NCI-H2196 treated with DMSO at 0.1 percent for 48 hours (cell line): ENCODE data around the gene NPIPB8.
"Not testable (repeated sequence)": the region's sequence is repeated elsewhere in the genome, so short reads cannot be mapped to it uniquely, and the experiment has no call there.

Experiments
- DNase-seq: peaks from one replicate; lab custom pipeline; 2025; ENCODE audit not compliant: unreplicated experiment; lab: John Stamatoyannopoulos, UW

Gene NPIPB8

DNA sequence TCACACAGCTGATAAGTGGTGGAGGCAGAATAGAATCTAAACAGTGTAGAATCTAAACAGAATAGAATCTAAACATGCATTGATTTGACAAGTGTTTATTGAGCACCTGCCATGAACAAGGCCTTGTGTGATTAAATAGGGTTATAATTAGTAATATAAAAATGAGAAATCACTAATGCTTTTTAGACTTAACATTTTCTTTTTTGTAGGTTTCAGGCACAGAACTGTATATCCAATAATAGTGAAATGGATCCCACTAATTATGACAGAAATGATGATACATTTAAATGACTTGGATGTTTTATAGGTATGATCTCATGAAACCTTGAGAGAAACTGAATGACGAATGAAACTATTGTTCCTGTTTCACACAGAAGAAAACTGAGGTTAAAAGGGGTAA is at the start of gene NPIPB8:
Gene NPIPB8 (plus strand): TSS at position 301 of the 400 bp plus-strand sequence. CDS start 296 bp downstream, outside the sequence.
- DNase-seq: not testable (repeated sequence)

- no peak for DNase-seq
Observed at GRCh38 chr16:28589069-28589468, 48.8 kb upstream of the NPIPB8 start.

- DNase-seq: no peak
Observed at GRCh38 chr16:28589930-28590329, 47.9 kb upstream of the NPIPB8 start.

DNA sequence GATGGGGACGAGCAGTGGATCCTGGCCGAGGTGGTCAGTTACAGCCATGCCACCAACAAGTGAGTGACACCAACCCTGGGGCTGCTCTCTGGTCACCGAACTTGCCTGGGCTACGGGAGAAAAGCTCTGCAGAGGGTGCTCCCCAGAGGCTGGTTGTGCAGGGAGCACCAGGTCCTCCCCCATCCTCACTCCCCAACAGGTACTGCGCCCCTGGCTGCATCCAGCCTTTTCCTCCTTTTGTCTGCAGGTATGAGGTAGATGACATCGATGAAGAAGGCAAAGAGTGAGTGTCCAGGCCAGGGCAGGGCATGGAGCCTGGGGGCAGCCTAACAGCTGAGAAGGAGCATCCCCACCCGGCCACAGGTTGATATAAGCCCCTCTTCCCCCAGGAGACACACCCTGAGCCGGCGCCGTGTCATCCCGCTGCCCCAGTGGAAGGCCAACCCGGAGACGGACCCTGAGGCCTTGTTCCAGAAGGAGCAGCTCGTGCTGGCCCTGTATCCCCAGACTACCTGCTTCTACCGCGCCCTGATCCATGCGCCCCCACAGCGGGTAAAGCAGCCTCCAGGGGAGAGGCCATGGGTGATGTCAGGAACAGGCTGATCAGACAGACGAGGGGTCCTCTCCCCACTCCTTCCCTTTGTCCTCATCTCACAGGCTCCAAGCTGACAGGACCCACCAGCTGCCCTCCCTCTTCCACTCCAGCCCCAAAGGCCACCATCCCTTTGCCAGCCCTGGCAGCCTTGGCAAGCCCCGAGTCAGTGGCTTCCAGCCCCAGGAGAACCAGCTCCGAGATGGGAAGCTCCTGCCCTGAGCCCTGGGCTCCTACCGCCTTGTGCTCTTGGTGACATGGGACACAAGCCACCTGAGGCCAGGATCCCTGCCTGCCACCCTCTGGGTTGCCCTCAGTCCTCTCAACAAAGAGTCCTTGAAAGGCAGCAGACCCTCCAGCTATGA is 47.2 kb upstream of the NPIPB8 start:
- DNase-seq: no peak

- no peak for DNase-seq
Observed at GRCh38 chr16:28591355-28591754, 46.5 kb upstream of the NPIPB8 start.

DNA sequence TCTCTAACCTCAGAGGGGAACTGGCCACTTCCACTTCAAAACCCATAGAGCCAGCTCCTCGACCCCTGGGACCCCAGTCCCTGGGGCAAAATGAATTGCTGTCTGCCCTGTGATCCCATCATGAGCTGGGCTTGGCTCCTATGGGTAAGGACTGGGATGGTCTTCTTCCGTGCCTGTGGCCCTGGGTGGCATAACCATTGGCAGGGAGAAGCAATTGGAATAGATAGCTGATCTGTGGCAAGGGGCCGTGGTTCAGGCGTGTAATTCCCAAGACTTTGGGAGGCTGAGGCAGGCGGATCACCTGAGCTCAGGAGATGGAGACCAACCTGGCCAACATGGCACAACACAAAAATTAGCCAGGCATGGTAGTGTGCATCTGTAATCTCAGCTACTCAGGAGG is 45.4 kb upstream of the NPIPB8 start:
- no peak for DNase-seq

GRCh38 chr16:28592979-28593553 is 44.8 kb upstream of the NPIPB8 start:
- DNase-seq: no peak

DNA sequence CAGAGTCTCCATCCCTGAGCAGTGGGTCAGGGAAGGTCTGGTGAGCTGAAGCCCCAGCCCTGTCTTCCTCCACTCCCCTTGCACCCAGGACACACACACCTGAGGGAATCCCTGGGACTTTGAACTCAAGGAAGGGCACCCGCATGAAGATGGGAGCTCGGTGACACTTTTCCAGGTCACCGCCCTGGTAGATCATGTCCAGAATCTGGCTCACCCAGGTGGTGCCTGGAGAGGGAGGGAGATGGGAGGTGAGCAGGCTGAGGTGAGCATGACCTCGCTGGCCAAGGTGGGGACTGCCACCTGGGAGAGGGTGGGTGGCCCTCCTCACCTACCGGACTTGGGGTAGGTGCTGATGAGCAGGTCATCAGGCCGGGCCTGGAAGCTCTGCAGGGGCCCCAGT is 42.4 kb upstream of the NPIPB8 start:
- DNase-seq: not testable (repeated sequence)

DNA sequence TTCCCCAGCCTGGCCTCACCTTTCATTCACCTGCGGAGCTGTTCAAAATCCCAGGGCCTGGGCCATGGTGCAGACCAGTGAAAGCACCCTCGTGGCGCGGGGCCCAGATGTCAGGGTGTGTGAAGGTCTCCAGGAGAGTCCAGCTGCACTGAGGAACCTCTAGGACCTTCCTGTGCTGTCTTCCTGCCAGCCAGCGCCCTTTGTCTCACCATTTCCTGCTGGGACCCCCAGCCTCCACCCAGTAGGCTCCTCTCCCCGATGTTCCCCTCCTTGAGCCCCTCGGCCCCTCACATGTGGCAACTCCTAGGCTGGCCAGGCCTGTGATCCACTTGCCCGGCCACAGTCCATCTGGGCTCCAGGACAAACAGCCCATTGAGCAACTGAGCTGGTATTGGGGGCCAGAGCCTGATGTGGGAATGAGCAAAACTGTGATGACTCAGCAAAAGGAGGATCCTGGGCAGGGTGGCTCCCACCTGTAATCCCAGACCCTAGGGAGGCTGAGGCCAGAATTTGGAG is 41.7 kb upstream of the NPIPB8 start:
- no peak for DNase-seq

DNA sequence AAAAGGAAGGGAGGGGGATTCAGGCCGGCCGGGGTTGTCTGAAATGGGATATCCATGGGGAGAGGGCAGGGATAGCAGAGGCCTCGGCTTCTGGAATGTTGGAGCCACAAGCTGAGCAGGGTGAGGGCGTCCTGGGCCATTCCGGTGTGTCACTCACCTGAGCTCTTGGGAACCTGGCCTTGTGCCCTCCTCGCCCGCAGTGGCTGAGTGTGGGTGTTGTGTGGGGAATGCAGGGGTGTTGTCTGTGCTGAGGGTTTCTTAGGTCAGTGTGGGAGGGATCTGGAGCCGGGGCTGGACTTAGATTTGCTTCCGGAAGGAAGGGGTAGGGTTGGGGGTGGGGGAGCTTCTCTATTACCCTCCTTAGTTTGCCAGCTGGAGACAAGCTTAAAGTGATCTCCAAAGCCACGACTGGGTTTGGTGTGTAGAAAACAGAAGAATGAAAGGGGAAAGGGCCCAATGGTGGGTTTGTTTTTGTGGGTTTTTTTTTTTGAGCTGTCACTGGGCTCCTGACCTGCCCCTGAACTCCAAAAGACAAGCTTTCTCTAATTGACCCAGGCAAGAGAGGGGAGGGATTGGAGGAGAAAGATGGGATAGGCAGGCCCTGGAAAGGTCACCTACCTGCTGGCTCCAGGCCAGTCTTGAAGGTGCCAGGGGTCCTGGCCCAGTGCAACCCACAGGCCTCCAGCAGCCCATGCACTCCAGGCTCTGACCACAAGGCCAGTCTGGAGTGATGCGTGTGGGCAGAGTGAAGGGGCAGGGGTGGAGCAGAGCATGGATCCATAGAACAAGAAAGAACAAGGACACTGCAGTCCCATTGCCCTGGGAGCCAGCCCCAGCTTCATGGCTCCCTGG is 40.8 kb upstream of the NPIPB8 start, which contains the start of gene SULT1A2:
Gene SULT1A2 (minus strand): TSS at position 211 of the 852 bp plus-strand sequence. CDS start 1,120 bp downstream, outside the sequence.
- no peak for DNase-seq

DNA sequence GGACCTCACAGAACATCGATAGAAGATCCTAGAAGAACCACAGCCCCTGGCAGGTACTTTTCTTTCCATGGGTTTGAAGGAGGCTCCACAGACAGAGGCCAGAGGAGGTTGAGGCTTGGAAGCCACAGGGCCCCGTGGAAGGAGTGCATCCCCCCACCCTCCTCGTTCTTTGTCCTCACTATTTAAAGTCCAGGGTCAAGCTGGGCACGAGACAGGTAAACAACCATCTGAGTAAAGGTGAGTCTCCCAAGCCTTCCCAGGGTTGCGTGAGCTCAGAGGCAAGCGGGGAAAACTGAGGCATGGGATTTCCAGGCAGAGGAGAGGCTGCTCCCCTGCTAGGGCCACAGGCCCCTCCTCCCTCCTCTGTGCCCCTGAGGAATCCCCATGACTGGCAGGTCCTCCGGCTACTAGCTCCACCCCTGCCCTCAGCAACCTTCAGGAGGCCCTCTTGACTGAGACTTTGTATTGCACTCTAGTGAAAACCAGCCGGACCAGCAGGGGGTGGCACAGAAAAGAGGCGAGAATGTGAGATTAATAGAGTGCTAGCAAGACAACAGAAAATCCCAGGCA is 40.1 kb upstream of the NPIPB8 start:
- DNase-seq: no peak

- not testable (repeated sequence) for DNase-seq
Observed at GRCh38 chr16:28599377-28600285, 38.2 kb upstream of the NPIPB8 start.

GRCh38 chr16:28600965-28601364 is 36.9 kb upstream of the NPIPB8 start:
- not testable (repeated sequence) for DNase-seq

DNA sequence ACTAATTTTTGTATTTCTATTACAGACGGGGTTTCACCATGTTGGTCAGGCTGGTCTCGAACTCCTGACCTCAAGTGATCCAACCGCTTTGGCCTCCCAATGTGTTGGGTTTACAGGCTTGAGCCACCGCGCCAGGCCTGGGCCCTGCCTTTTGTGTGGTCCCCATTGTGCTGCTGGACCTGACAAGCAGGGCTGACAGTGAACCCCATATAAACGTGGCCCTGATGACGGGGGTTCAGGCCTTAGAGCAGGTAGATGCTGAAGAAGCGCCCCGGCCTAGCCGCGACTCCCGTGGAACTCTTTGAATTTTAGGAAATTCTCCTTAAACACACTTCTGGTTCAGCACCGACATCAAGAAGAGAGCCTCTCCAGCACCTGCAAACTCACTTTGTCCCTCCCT is 36.3 kb upstream of the NPIPB8 start:
- DNase-seq: not testable (repeated sequence)

- not testable (repeated sequence) for DNase-seq
Observed at GRCh38 chr16:28602062-28602461, 35.8 kb upstream of the NPIPB8 start.

DNA sequence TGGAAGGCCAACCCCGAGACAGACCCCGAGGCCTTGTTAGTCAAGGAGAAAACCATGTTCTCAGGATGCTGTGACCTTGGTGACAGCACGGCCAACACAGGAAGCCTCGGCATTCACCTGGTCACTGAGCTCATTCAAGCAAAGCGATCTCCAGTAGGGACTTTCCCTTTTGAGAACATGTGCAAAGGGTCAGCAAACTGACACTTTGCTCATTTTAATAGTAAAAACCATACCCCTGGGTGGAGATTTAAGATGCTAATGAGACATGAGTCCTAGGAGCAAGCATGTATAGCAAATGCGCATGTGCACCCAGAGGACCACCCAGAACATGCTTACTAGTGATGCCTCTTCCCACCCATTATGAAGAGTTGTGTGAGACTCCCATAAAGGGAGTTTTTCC is 35.3 kb upstream of the NPIPB8 start:
- no peak for DNase-seq

GRCh38 chr16:28603381-28604185 is 34.3 kb upstream of the NPIPB8 start:
- no peak for DNase-seq

DNA sequence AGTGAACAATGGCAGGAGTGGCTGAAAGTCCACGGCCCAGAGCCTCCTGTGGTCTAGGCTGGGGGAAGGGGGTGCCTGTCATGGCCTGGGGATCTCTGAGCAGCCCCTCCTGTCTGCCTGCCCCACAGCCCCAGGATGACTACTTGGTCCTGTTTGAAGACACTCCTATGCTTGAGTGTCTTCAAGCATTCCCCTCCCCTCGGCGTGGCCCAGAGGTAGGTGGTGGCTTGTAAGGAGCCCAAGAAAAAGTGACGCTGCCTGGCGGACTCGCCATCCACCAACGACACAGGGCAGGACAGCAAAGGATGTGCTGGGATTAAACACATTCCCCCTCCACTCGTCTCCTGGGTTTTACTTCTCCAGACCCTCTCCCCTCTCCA is 33.7 kb upstream of the NPIPB8 start:
- no peak for DNase-seq
